GM23338 (cell line): ENCODE data around the gene MGAT4B. TPM values are rescaled to one million over a fixed set of nuclear protein-coding genes. Genes with fewer than 3 reads are reported as not detected.

Source experiments
- ATAC-seq: fragments of 200-7000 bp; cut with Tn5 transposase; 3 replicates; pipeline ENCODE4 v1.9.1; 2020
- DNase-seq: peaks from one replicate; pipeline ENCODE4 v3.0.0-alpha.2; 2015; ENCODE audit warnings: low spot score
- H2AFZ ChIP-seq: fragments of 200-600 bp; sonication (generic); 2 replicates; pipeline ENCODE4 v1.8.0; 2016; ENCODE audit warnings: antibody characterized with exemption, mild to moderate bottlenecking, moderate library complexity
- H3F3A ChIP-seq: fragments of 200-600 bp; sonication (generic); replicated peaks from 2 replicates; pipeline ENCODE4 v1.8.0; 2017; ENCODE audit warnings: antibody characterized with exemption, mixed run types, low read depth
- H3K27ac ChIP-seq: fragments of 200-600 bp; sonication (generic); 2 replicates; pipeline ENCODE4 v1.6.1; 2016; ENCODE audit warnings: low read depth
- H3K27me3 ChIP-seq: fragments of 200-600 bp; sonication (generic); 2 replicates; pipeline ENCODE4 v1.8.0; 2016; ENCODE audit warnings: mild to moderate bottlenecking, mixed run types, moderate library complexity; ENCODE audit not compliant: insufficient read depth
- H3K36me3 ChIP-seq: fragments of 200-600 bp; sonication (generic); 2 replicates; pipeline ENCODE4 v1.8.0; 2016; ENCODE audit warnings: mild to moderate bottlenecking; ENCODE audit not compliant: insufficient read depth
- H3K4me1 ChIP-seq: fragments of 200-600 bp; sonication (generic); 2 replicates; pipeline ENCODE4 v1.8.0; 2016; ENCODE audit warnings: mild to moderate bottlenecking, moderate library complexity; ENCODE audit not compliant: insufficient read depth
- H3K4me2 ChIP-seq: fragments of 200-600 bp; sonication (generic); 2 replicates; pipeline ENCODE4 v1.7.1; 2017; ENCODE audit warnings: mixed run types
- H3K4me3 ChIP-seq: fragments of 200-600 bp; sonication (generic); 2 replicates; pipeline ENCODE4 v1.6.1; 2016; ENCODE audit warnings: mixed run types
- H3K79me2 ChIP-seq: fragments of 200-600 bp; sonication (generic); replicated peaks from 2 replicates; pipeline ENCODE4 v1.8.0; 2017; ENCODE audit warnings: mild to moderate bottlenecking; ENCODE audit not compliant: insufficient read depth
- H3K9me2 ChIP-seq: fragments of 200-600 bp; sonication (generic); 2 replicates; pipeline ENCODE4 v1.8.0; 2017; ENCODE audit not compliant: insufficient read depth
- H4K20me1 ChIP-seq: fragments of 200-600 bp; sonication (generic); replicated peaks from 2 replicates; pipeline ENCODE4 v1.8.0; 2017; ENCODE audit warnings: mild to moderate bottlenecking; ENCODE audit not compliant: insufficient read depth
- H3K27ac Mint-ChIP-seq: 2 replicates; pipeline ENCODE4 v1.8.0; 2020; ENCODE audit warnings: inconsistent platforms, mild to moderate bottlenecking, moderate library complexity, mixed read lengths
- H3K27me3 Mint-ChIP-seq: 3 replicates; pipeline ENCODE4 v1.8.0; 2022; ENCODE audit warnings: low read depth, mild to moderate bottlenecking, moderate library complexity, mixed read lengths, inconsistent platforms; ENCODE audit not compliant: insufficient read depth, poor library complexity
- H3K36me3 Mint-ChIP-seq: 3 replicates; pipeline ENCODE4 v1.8.0; 2021; ENCODE audit warnings: low read depth, mild to moderate bottlenecking, inconsistent platforms, moderate library complexity, mixed read lengths
- H3K4me1 Mint-ChIP-seq: 3 replicates; pipeline ENCODE4 v1.8.0; 2020; ENCODE audit warnings: mild to moderate bottlenecking, inconsistent platforms, mixed read lengths
- H3K4me3 Mint-ChIP-seq: 3 replicates; pipeline ENCODE4 v1.8.0; 2021; ENCODE audit warnings: moderate library complexity, mild to moderate bottlenecking, inconsistent platforms, mixed read lengths
- H3K9me3 Mint-ChIP-seq: 3 replicates; pipeline ENCODE4 v1.8.0; 2020; ENCODE audit warnings: moderate library complexity, mild to moderate bottlenecking, inconsistent platforms, mixed read lengths
- CREB1 ChIP-seq: fragments of 250-450 bp; sonication (Bioruptor Pico); IDR thresholded peaks from 2 replicates; pipeline ENCODE4 v1.5.0; 2020; ENCODE audit warnings: low read depth, mild to moderate bottlenecking, moderate library complexity
- JUNB ChIP-seq: IDR thresholded peaks from one replicate; pipeline ENCODE4 v1.6.1; 2016; ENCODE audit warnings: antibody characterized with exemption; ENCODE audit not compliant: unreplicated experiment
- NANOG ChIP-seq: IDR thresholded peaks from 2 replicates; pipeline ENCODE4 v1.6.1; 2016; ENCODE audit warnings: antibody characterized with exemption, borderline replicate concordance
- POLR2AphosphoS5 ChIP-seq: IDR thresholded peaks from 2 replicates; pipeline ENCODE4 v1.6.1; 2016; ENCODE audit warnings: antibody characterized with exemption, low read depth
- REST ChIP-seq: IDR thresholded peaks from one replicate; pipeline ENCODE4 v1.6.1; 2018; ENCODE audit warnings: antibody characterized with exemption; ENCODE audit not compliant: unreplicated experiment
- STAT1 ChIP-seq: IDR thresholded peaks from one replicate; pipeline ENCODE4 v1.6.1; 2016; ENCODE audit warnings: antibody characterized with exemption; ENCODE audit not compliant: unreplicated experiment
- ZNF114 ChIP-seq: fragments of 250-450 bp; sonication (Bioruptor Pico); IDR thresholded peaks from 2 replicates; pipeline ENCODE4 v1.5.0; 2020; ENCODE audit warnings: mild to moderate bottlenecking, moderate library complexity
- ZNF331 ChIP-seq: fragments of 250-450 bp; sonication (Bioruptor Pico); IDR thresholded peaks from 2 replicates; pipeline ENCODE4 v1.5.0; 2020; ENCODE audit warnings: low read depth, mild to moderate bottlenecking, moderate library complexity
- polyA plus RNA-seq: library from polyadenylated mRNA; unstranded; fragments of >200 nt; fragmentation: Nextera tagmentation; extraction: Ambion mirVana; gene quantifications from 2 replicates; pipeline ENCODE4 v1.2.1, GENCODE V29; 2016
- total RNA-seq: library from RNA; depleted of rRNA; stranded (reverse); fragments of >200 nt; shearing (Covaris generic); gene quantifications from 2 replicates; pipeline ENCODE4 v1.2.3, GENCODE V29; 2014
- TF ChIP-seq, protein P1 (sequence below), 2 experiments: fragments of 200-600 bp in 1 of 2; sonication (generic) in 1 of 2; conservative IDR thresholded peaks; 2 replicates each; pipeline versions ENCODE4 v1.5.1 to v1.6.1; 2016 to 2017; ENCODE audit warnings: antibody characterized with exemption in 2 of 2, low read depth in 2 of 2, mild to moderate bottlenecking in 2 of 2, moderate library complexity in 1 of 2
- TF ChIP-seq, protein P2 (sequence below): fragments of 250-450 bp; sonication (Bioruptor Pico); IDR thresholded peaks from 2 replicates; pipeline ENCODE4 v1.5.0; 2020; ENCODE audit warnings: mild to moderate bottlenecking, moderate library complexity

Gene MGAT4B
- total and polyA plus RNA-seq, 2 experiments from 2014 or later = 32.3 to 101 TPM

- Histone ChIP-seq H3K4me2 (no peak overlapping the region), H3K27ac (no peak overlapping the region), H4K20me1 (peaks cover 9% of the 10 kb centered on the region; the same call in 1 of the 2 replicates), H3K36me3 (no peaks in the 10 kb centered on the region; the same call in 1 of the 2 replicates), H3F3A (peaks cover 10% of the 10 kb centered on the region), H2AFZ (no peak overlapping the region), H3K27me3 (no peaks in the 10 kb centered on the region), H3K4me1 (peaks cover 18% of the 10 kb centered on the region), H3K4me3 (no peak overlapping the region), H3K9me2 (no peaks in the 10 kb centered on the region), H3K79me2 (no peaks in the 10 kb centered on the region)
- TF ChIP-seq CREB1 (no peak), REST (no peak)
- Mint-ChIP-seq H3K4me3 (no peak overlapping the region), H3K4me1 (peaks cover 23% of the 10 kb centered on the region), H3K27ac (no peak overlapping the region), H3K36me3 (peaks cover 34% of the 10 kb centered on the region), H3K27me3 (peaks cover 20% of the 10 kb centered on the region), H3K9me3 (no peaks in the 10 kb centered on the region)
- no peak for ATAC-seq
- no peak for DNase-seq
Observed at GRCh38 chr5:179798144-179798770, 8.4 kb downstream of the MGAT4B start.

DNA sequence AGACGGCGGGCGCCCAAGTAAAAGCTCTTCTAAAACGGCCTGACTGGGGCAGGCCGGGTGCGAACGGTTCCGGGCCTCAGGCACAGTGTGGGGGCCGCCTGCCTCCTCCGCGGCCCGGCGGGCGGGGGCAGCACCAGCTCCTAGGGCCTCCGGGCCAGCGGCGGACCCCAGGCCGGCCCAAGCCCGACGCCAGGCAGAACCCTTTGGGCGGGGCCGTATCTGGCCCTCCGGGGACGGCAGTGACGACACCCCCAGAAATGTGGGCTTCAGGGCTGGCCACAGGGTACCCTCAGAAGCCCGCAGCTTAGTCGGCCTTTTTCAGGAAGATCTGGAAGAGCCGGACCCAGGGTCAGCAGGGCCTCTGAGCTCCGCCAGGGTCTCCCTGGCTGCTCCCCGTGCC lies 8.9 kb downstream of the MGAT4B start:
- Histone ChIP-seq H3K27ac (no peak overlapping the region), H3K4me3 (no peak overlapping the region), H3K36me3 (no peaks in the 10 kb centered on the region; the same call in 1 of the 2 replicates), H3K79me2 (no peaks in the 10 kb centered on the region), H3F3A (peaks cover 10% of the 10 kb centered on the region), H3K27me3 (no peaks in the 10 kb centered on the region), H2AFZ (no peak overlapping the region), H3K9me2 (no peaks in the 10 kb centered on the region), H4K20me1 (peaks cover 6% of the 10 kb centered on the region; the same call in 1 of the 2 replicates), H3K4me2 (no peak overlapping the region), H3K4me1 (peaks cover 13% of the 10 kb centered on the region)
- H3K4me3 Mint-ChIP-seq = peak overlapping the region; percentile 33; the same call in 1 of the 3 replicates
- no peak for DNase-seq
- no peak overlapping the region for H3K27ac Mint-ChIP-seq
- ATAC-seq = no peak
- peaks cover 22% of the 10 kb centered on the region for H3K4me1 Mint-ChIP-seq
- H3K36me3 Mint-ChIP-seq = peaks cover 34% of the 10 kb centered on the region
- peaks cover 22% of the 10 kb centered on the region for H3K27me3 Mint-ChIP-seq
- H3K9me3 Mint-ChIP-seq = no peaks in the 10 kb centered on the region
- no peak for TF ChIP-seq ZNF331 (CRISPR knock-in tag)
- no peak for TF ChIP-seq POLR2AphosphoS5
- no peak for TF ChIP-seq ZNF114 (CRISPR knock-in tag)
- no peak for TF ChIP-seq STAT1
- TF ChIP-seq CREB1 = no peak
- TF ChIP-seq NANOG = no peak
- TF ChIP-seq JUNB = no peak
- TF ChIP-seq, protein P1, sequence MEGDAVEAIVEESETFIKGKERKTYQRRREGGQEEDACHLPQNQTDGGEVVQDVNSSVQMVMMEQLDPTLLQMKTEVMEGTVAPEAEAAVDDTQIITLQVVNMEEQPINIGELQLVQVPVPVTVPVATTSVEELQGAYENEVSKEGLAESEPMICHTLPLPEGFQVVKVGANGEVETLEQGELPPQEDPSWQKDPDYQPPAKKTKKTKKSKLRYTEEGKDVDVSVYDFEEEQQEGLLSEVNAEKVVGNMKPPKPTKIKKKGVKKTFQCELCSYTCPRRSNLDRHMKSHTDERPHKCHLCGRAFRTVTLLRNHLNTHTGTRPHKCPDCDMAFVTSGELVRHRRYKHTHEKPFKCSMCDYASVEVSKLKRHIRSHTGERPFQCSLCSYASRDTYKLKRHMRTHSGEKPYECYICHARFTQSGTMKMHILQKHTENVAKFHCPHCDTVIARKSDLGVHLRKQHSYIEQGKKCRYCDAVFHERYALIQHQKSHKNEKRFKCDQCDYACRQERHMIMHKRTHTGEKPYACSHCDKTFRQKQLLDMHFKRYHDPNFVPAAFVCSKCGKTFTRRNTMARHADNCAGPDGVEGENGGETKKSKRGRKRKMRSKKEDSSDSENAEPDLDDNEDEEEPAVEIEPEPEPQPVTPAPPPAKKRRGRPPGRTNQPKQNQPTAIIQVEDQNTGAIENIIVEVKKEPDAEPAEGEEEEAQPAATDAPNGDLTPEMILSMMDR (conservative IDR thresholded peaks at IDR 0.05; ENCODE audit: low read depth in 2 of 2) = no peak
- TF ChIP-seq, protein P2, sequence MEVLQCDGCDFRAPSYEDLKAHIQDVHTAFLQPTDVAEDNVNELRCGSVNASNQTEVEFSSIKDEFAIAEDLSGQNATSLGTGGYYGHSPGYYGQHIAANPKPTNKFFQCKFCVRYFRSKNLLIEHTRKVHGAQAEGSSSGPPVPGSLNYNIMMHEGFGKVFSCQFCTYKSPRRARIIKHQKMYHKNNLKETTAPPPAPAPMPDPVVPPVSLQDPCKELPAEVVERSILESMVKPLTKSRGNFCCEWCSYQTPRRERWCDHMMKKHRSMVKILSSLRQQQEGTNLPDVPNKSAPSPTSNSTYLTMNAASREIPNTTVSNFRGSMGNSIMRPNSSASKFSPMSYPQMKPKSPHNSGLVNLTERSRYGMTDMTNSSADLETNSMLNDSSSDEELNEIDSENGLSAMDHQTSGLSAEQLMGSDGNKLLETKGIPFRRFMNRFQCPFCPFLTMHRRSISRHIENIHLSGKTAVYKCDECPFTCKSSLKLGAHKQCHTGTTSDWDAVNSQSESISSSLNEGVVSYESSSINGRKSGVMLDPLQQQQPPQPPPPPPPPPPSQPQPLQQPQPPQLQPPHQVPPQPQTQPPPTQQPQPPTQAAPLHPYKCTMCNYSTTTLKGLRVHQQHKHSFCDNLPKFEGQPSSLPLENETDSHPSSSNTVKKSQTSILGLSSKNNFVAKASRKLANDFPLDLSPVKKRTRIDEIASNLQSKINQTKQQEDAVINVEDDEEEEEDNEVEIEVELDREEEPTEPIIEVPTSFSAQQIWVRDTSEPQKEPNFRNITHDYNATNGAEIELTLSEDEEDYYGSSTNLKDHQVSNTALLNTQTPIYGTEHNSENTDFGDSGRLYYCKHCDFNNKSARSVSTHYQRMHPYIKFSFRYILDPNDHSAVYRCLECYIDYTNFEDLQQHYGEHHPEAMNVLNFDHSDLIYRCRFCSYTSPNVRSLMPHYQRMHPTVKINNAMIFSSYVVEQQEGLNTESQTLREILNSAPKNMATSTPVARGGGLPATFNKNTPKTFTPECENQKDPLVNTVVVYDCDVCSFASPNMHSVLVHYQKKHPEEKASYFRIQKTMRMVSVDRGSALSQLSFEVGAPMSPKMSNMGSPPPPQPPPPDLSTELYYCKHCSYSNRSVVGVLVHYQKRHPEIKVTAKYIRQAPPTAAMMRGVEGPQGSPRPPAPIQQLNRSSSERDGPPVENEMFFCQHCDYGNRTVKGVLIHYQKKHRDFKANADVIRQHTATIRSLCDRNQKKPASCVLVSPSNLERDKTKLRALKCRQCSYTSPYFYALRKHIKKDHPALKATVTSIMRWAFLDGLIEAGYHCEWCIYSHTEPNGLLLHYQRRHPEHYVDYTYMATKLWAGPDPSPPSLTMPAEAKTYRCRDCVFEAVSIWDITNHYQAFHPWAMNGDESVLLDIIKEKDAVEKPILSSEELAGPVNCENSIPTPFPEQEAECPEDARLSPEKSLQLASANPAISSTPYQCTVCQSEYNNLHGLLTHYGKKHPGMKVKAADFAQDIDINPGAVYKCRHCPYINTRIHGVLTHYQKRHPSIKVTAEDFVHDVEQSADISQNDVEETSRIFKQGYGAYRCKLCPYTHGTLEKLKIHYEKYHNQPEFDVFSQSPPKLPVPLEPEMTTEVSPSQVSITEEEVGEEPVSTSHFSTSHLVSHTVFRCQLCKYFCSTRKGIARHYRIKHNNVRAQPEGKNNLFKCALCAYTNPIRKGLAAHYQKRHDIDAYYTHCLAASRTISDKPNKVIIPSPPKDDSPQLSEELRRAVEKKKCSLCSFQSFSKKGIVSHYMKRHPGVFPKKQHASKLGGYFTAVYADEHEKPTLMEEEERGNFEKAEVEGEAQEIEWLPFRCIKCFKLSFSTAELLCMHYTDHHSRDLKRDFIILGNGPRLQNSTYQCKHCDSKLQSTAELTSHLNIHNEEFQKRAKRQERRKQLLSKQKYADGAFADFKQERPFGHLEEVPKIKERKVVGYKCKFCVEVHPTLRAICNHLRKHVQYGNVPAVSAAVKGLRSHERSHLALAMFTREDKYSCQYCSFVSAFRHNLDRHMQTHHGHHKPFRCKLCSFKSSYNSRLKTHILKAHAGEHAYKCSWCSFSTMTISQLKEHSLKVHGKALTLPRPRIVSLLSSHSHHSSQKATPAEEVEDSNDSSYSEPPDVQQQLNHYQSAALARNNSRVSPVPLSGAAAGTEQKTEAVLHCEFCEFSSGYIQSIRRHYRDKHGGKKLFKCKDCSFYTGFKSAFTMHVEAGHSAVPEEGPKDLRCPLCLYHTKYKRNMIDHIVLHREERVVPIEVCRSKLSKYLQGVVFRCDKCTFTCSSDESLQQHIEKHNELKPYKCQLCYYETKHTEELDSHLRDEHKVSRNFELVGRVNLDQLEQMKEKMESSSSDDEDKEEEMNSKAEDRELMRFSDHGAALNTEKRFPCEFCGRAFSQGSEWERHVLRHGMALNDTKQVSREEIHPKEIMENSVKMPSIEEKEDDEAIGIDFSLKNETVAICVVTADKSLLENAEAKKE (CRISPR knock-in tag) = no peak
